NCI-H187 treated with DMSO at 0.1 percent for 48 hours (cell line): Measurements from ENCODE around the gene SCML2.
A peak's percentile ranks its signal among the peaks of the same experiment; 100 is the strongest.
"Not testable (repeated sequence)": the region's sequence is repeated elsewhere in the genome, so short reads cannot be mapped to it uniquely, and the experiment has no call there.

Experiments used
- DNase-seq: peaks from one replicate; lab custom pipeline; 2025; lab: John Stamatoyannopoulos, UW

The SCML2 gene

GRCh38 chrX:18271725-18272124 lies 82.8 kb downstream of the SCML2 start:
- no peak for DNase-seq

DNA sequence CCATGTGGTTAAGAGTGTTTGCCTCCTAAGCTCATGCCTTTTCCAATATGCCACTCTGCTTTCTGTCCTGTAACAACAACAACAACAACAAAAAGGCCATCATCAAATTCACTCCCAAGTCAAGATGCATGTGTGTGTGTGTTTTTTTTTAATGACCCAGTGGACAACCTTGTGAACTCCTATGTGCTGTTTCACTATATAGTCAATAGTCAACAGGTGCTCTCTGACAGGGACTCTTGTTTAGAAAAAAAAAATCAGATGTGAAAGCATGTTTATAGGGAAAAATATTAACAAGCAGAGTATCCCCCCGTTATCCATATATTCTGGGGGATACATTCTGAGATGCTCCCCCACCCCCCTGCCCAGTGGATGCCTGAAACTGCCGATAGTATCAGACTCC lies 83.2 kb downstream of the SCML2 start:
- DNase-seq: no peak

- DNase-seq: no peak
Measured at GRCh38 chrX:18255059-18255458, 99.4 kb downstream of the SCML2 start.

GRCh38 chrX:18252644-18253359 lies 101.7 kb downstream of the SCML2 start:
- DNase-seq: no peak

- not testable (repeated sequence) for DNase-seq
Measured at GRCh38 chrX:18229646-18230045, 124.8 kb downstream of the SCML2 start.

GRCh38 chrX:18228069-18228468 lies 126.4 kb downstream of the SCML2 start:
- DNase-seq: no peak

DNA sequence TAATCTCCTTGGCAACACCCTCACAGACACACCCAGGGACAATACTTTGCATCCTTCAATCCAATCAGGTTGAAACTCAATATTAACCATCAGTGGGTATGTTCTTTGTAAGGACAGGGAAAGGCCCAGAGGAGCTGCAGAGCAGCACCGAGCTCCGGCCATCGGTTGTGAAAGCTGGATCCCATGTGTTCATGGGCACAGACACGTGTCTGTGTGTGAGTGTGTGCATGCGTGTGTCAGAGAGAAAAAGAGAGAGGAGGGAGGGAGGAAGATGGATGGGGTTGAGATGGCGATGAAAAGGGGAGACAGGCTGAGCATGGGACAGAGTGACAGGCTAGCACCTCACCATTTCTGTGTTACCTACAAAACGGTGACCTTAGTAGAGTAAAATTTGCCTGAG lies 127.0 kb downstream of the SCML2 start:
- no peak for DNase-seq

GRCh38 chrX:18220786-18221185 lies 133.7 kb downstream of the SCML2 start, which contains the start of gene BEND2:
BEND2 (minus strand) TSS chrX:18220886; CDS start chrX:18220750, 136 bp downstream.
- no peak for DNase-seq

- DNase-seq: no peak
Measured at GRCh38 chrX:18210470-18210869, 144.0 kb downstream of the SCML2 start.

DNA sequence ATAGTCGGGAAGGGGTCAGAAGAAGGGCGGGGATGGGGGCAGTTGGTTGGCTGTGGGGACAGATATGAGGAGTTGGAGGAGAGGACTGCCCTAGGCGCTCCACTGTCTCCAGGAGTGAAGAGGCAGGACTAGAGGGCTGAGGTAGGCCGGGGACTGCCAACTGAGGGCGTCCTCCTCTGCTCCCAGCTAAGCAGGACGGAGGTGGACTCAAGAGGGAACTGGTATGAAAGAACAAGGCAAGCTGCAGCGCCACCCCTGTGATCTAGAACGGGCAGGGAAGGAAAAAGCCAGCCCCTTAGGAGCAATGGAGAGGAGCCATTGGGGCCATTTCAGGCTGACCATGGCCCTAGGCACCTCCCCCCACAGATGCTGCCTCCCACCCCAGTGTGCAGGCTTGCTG lies 147.8 kb downstream of the SCML2 start:
- no peak for DNase-seq

- DNase-seq: no peak
Measured at GRCh38 chrX:18203631-18204030, 150.9 kb downstream of the SCML2 start.

- peak; percentile 52 for DNase-seq
Measured at GRCh38 chrX:18194688-18195087, 159.8 kb downstream of the SCML2 start.
